GM23248 (cell line): ENCODE results near the gene GATAD2B.

Experiments used
- EZH2 ChIP-seq: fragments of 200-600 bp; sonication (generic); IDR thresholded peaks from 2 replicates; pipeline ENCODE4 v1.6.1; 2018; ENCODE audit warnings: antibody characterized with exemption, mild to moderate bottlenecking; ENCODE audit not compliant: insufficient read depth, poor library complexity, severe bottlenecking
- EZH2phosphoT487 ChIP-seq: fragments of 200-600 bp; sonication (generic); IDR thresholded peaks from 2 replicates; pipeline ENCODE4 v1.6.1; 2018; ENCODE audit warnings: antibody characterized with exemption, moderate library complexity, mild to moderate bottlenecking, low read depth; ENCODE audit not compliant: insufficient read depth

GRCh38 chr1:153921803-153922075 is 1.0 kb downstream of the GATAD2B start:
- no peak for TF ChIP-seq EZH2
- TF ChIP-seq EZH2phosphoT487: no peak
